HEK293 (cell line): ENCODE results near the gene CDH7.

Experiments used
- CTCF ChIA-PET: fragments of 350-600 bp; formaldehyde crosslinking; extraction: SDS; loops from one replicate; lab custom pipeline; 2021; ENCODE audit warnings: antibody characterized with exemption; lab: Yijun Ruan, JAX
- POLR2A ChIA-PET: fragments of 300-600 bp; formaldehyde crosslinking; extraction: SDS; loops from one replicate; lab custom pipeline; 2020; ENCODE audit warnings: antibody characterized with exemption, inconsistent platforms; lab: Yijun Ruan, JAX
- H3K27ac ChIP-seq: fragments of 200-500 bp; sonication (Bioruptor generic); 2 replicates; pipeline ENCODE4 v1.5.1; 2014; ENCODE audit warnings: low read depth, low read length, control low read depth, inconsistent platforms; ENCODE audit errors: extremely low read depth
- H3K36me3 ChIP-seq, 2 experiments: fragments of 200-500 bp in 1 of 2; sonication (Bioruptor generic) in 1 of 2; 1 replicate in 1 of 2; 2 replicates in 1 of 2; pipeline ENCODE4 v1.5.1; 2014 to 2017; ENCODE audit warnings: inconsistent platforms in 2 of 2, low read length in 2 of 2; ENCODE audit not compliant: control insufficient read depth in 2 of 2, insufficient read depth in 1 of 2
- H3K4me1 ChIP-seq: fragments of 200-500 bp; sonication (Bioruptor generic); 2 replicates; pipeline ENCODE4 v1.5.1; 2014; ENCODE audit warnings: mild to moderate bottlenecking, low read length, inconsistent platforms; ENCODE audit not compliant: control insufficient read depth, insufficient read depth
- H3K4me3 ChIP-seq: 2 replicates; pipeline ENCODE4 v1.5.1; 2011; ENCODE audit warnings: low read depth, mild to moderate bottlenecking, control low read depth, low read length, moderate library complexity
- H3K9me3 ChIP-seq: fragments of 200-500 bp; sonication (Bioruptor generic); 2 replicates; pipeline ENCODE4 v1.5.1; 2014; ENCODE audit warnings: low read depth, low read length, inconsistent platforms; ENCODE audit not compliant: control insufficient read depth, insufficient read depth
- GLIS2 ChIP-seq: fragments of 450-650 bp; formaldehyde crosslinking; IDR thresholded peaks from 2 replicates; pipeline ENCODE4 v1.5.1; 2016; ENCODE audit warnings: missing biosample characterization, missing genetic modification characterization
- HOXD13 ChIP-seq: sonication (generic); formaldehyde crosslinking; IDR thresholded peaks from 2 replicates; pipeline ENCODE4 v1.8.0; 2022; ENCODE audit warnings: missing genetic modification reagents, borderline replicate concordance
- KLF1 ChIP-seq: fragments of 450-650 bp; formaldehyde crosslinking; IDR thresholded peaks from 2 replicates; pipeline ENCODE4 v1.5.1; 2016; ENCODE audit warnings: missing biosample characterization, missing genetic modification characterization
- OVOL3 ChIP-seq: fragments of 450-650 bp; formaldehyde crosslinking; IDR thresholded peaks from 2 replicates; pipeline ENCODE4 v1.5.1; 2016; ENCODE audit warnings: missing biosample characterization, missing genetic modification characterization
- PRDM1 ChIP-seq: fragments of 450-650 bp; formaldehyde crosslinking; IDR thresholded peaks from 2 replicates; pipeline ENCODE4; 2016; ENCODE audit warnings: missing biosample characterization, missing genetic modification characterization
- SALL2 ChIP-seq: fragments of 450-650 bp; formaldehyde crosslinking; IDR thresholded peaks from 2 replicates; pipeline ENCODE4 v1.5.0; 2017; ENCODE audit warnings: missing biosample characterization, mild to moderate bottlenecking, missing genetic modification characterization, borderline replicate concordance
- TCF7L2 ChIP-seq: IDR thresholded peaks from 2 replicates; pipeline ENCODE4 v1.6.1; 2011; ENCODE audit warnings: low read depth, mild to moderate bottlenecking, inconsistent platforms, low read length, moderate library complexity, borderline replicate concordance
- ZBTB48 ChIP-seq: fragments of 450-650 bp; formaldehyde crosslinking; IDR thresholded peaks from 2 replicates; pipeline ENCODE4 v1.5.1; 2016; ENCODE audit warnings: missing biosample characterization, missing genetic modification characterization
- ZNF112 ChIP-seq: fragments of 450-650 bp; formaldehyde crosslinking; IDR thresholded peaks from 2 replicates; pipeline ENCODE4 v1.5.0; 2017; ENCODE audit warnings: missing biosample characterization, missing genetic modification characterization
- ZNF133 ChIP-seq: fragments of 450-650 bp; formaldehyde crosslinking; IDR thresholded peaks from 2 replicates; pipeline ENCODE4 v1.5.1; 2016; ENCODE audit warnings: missing biosample characterization, missing genetic modification characterization
- ZNF184 ChIP-seq: fragments of 450-650 bp; IDR thresholded peaks from 2 replicates; pipeline ENCODE4 v1.5.1; 2018; ENCODE audit warnings: missing biosample characterization, mild to moderate bottlenecking, missing genetic modification characterization
- ZNF302 ChIP-seq: fragments of 450-650 bp; formaldehyde crosslinking; IDR thresholded peaks from 2 replicates; pipeline ENCODE4 v1.5.1; 2016; ENCODE audit warnings: missing biosample characterization, missing genetic modification characterization, low read depth
- ZNF433 ChIP-seq: fragments of 450-650 bp; formaldehyde crosslinking; IDR thresholded peaks from 2 replicates; pipeline ENCODE4 v1.5.1; 2016; ENCODE audit warnings: missing biosample characterization, missing genetic modification characterization, low read depth
- ZNF473 ChIP-seq: fragments of 450-650 bp; formaldehyde crosslinking; IDR thresholded peaks from 2 replicates; pipeline ENCODE4 v1.5.1; 2017; ENCODE audit warnings: missing biosample characterization, missing genetic modification characterization
- ZNF514 ChIP-seq: fragments of 450-650 bp; formaldehyde crosslinking; IDR thresholded peaks from 2 replicates; pipeline ENCODE4 v1.5.1; 2016; ENCODE audit warnings: missing biosample characterization, missing genetic modification characterization
- ZNF521 ChIP-seq: fragments of 450-650 bp; formaldehyde crosslinking; IDR thresholded peaks from 2 replicates; pipeline ENCODE4 v1.5.1; 2017; ENCODE audit warnings: missing biosample characterization, mild to moderate bottlenecking, missing genetic modification characterization
- ZNF544 ChIP-seq: fragments of 450-650 bp; formaldehyde crosslinking; IDR thresholded peaks from 2 replicates; pipeline ENCODE4 v1.5.0; 2017; ENCODE audit warnings: missing biosample characterization, missing genetic modification characterization
- ZNF561 ChIP-seq: fragments of 450-650 bp; IDR thresholded peaks from 2 replicates; pipeline ENCODE4 v1.5.1; 2018; ENCODE audit warnings: missing biosample characterization, missing genetic modification characterization, borderline replicate concordance
- ZNF629 ChIP-seq: fragments of 450-650 bp; formaldehyde crosslinking; IDR thresholded peaks from 2 replicates; pipeline ENCODE4 v1.5.1; 2017; ENCODE audit warnings: missing biosample characterization, missing genetic modification characterization
- ZNF658 ChIP-seq: fragments of 450-650 bp; formaldehyde crosslinking; IDR thresholded peaks from 2 replicates; pipeline ENCODE4; 2016; ENCODE audit warnings: missing biosample characterization, missing genetic modification characterization
- ZSCAN16 ChIP-seq: fragments of 450-650 bp; formaldehyde crosslinking; IDR thresholded peaks from 2 replicates; pipeline ENCODE4 v1.5.1; 2016; ENCODE audit warnings: missing biosample characterization, missing genetic modification characterization
- TF ChIP-seq, protein P1 (sequence below): fragments of 450-650 bp; formaldehyde crosslinking; IDR thresholded peaks from 2 replicates; pipeline ENCODE4 v1.5.1; 2016; ENCODE audit warnings: missing biosample characterization, missing genetic modification characterization
- TF ChIP-seq, protein P2 (sequence below): fragments of 450-650 bp; formaldehyde crosslinking; IDR thresholded peaks from 2 replicates; pipeline ENCODE4 v1.5.1; 2016; ENCODE audit warnings: missing biosample characterization, missing genetic modification characterization
- TF ChIP-seq, protein P3 (sequence below): fragments of 450-650 bp; formaldehyde crosslinking; IDR thresholded peaks from 2 replicates; pipeline ENCODE4 v1.5.1; 2016; ENCODE audit warnings: missing biosample characterization, missing genetic modification characterization, borderline replicate concordance
- TF ChIP-seq, protein P4 (sequence below): sonication (generic); formaldehyde crosslinking; IDR thresholded peaks from 2 replicates; pipeline ENCODE4 v1.8.1; 2022; ENCODE audit warnings: mild to moderate bottlenecking, moderate library complexity, missing genetic modification reagents
- TF ChIP-seq, protein P5 (sequence below): IDR thresholded peaks from 2 replicates; pipeline ENCODE4 v1.6.1; 2011; ENCODE audit warnings: mild to moderate bottlenecking, low read depth, low read length, borderline replicate concordance

CDH7 gene

DNA sequence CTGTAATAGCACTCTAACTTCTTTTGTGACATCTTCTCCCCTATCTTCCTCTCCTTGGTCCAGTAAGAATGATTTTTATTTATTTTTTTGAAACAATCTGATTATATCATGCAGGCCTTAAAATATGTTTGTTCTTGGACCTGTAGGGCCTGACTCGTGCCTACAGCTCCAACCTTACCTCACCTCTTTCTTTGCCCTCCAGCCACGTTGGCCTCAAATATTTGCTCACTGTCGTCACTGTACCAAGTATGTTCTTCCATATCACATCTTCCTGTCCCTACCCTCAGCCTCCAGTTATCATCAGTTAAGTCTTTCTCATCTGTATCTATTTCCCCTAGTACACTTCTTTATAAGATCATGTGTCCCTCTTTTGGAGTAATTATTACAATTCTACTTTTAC lies 125.5 kb downstream of the CDH7 start:
- Histone ChIP-seq H3K4me3 (no peak overlapping the region), H3K9me3 (no peaks in the 10 kb centered on the region), H3K4me1 (no peaks in the 10 kb centered on the region)
- no peak for TF ChIP-seq ZNF302
- no peak for TF ChIP-seq ZNF433 (tag by site-specific recombination)
- TF ChIP-seq, protein P1, sequence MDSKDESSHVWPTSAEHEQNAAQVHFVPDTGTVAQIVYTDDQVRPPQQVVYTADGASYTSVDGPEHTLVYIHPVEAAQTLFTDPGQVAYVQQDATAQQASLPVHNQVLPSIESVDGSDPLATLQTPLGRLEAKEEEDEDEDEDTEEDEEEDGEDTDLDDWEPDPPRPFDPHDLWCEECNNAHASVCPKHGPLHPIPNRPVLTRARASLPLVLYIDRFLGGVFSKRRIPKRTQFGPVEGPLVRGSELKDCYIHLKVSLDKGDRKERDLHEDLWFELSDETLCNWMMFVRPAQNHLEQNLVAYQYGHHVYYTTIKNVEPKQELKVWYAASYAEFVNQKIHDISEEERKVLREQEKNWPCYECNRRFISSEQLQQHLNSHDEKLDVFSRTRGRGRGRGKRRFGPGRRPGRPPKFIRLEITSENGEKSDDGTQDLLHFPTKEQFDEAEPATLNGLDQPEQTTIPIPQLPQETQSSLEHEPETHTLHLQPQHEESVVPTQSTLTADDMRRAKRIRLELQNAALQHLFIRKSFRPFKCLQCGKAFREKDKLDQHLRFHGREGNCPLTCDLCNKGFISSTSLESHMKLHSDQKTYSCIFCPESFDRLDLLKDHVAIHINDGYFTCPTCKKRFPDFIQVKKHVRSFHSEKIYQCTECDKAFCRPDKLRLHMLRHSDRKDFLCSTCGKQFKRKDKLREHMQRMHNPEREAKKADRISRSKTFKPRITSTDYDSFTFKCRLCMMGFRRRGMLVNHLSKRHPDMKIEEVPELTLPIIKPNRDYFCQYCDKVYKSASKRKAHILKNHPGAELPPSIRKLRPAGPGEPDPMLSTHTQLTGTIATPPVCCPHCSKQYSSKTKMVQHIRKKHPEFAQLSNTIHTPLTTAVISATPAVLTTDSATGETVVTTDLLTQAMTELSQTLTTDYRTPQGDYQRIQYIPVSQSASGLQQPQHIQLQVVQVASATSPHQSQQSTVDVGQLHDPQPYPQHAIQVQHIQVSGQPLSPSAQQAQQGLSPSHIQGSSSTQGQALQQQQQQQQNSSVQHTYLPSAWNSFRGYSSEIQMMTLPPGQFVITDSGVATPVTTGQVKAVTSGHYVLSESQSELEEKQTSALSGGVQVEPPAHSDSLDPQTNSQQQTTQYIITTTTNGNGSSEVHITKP (tag by site-specific recombination), result no peak
- TF ChIP-seq ZNF184, result no peak
- TF ChIP-seq, protein P2, sequence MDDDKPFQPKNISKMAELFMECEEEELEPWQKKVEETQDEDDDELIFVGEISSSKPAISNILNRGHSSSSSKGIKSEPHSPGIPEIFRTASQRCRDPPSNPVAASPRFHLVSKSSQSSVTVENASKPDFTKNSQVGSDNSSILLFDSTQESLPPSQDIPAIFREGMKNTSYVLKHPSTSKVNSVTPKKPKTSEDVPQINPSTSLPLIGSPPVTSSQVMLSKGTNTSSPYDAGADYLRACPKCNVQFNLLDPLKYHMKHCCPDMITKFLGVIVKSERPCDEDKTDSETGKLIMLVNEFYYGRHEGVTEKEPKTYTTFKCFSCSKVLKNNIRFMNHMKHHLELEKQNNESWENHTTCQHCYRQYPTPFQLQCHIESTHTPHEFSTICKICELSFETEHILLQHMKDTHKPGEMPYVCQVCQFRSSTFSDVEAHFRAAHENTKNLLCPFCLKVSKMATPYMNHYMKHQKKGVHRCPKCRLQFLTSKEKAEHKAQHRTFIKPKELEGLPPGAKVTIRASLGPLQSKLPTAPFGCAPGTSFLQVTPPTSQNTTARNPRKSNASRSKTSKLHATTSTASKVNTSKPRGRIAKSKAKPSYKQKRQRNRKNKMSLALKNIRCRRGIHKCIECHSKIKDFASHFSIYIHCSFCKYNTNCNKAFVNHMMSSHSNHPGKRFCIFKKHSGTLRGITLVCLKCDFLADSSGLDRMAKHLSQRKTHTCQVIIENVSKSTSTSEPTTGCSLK (tag by site-specific recombination), result no peak
- no peak for TF ChIP-seq HOXD13 (CRISPR knock-in tag)
- TF ChIP-seq, protein P3, sequence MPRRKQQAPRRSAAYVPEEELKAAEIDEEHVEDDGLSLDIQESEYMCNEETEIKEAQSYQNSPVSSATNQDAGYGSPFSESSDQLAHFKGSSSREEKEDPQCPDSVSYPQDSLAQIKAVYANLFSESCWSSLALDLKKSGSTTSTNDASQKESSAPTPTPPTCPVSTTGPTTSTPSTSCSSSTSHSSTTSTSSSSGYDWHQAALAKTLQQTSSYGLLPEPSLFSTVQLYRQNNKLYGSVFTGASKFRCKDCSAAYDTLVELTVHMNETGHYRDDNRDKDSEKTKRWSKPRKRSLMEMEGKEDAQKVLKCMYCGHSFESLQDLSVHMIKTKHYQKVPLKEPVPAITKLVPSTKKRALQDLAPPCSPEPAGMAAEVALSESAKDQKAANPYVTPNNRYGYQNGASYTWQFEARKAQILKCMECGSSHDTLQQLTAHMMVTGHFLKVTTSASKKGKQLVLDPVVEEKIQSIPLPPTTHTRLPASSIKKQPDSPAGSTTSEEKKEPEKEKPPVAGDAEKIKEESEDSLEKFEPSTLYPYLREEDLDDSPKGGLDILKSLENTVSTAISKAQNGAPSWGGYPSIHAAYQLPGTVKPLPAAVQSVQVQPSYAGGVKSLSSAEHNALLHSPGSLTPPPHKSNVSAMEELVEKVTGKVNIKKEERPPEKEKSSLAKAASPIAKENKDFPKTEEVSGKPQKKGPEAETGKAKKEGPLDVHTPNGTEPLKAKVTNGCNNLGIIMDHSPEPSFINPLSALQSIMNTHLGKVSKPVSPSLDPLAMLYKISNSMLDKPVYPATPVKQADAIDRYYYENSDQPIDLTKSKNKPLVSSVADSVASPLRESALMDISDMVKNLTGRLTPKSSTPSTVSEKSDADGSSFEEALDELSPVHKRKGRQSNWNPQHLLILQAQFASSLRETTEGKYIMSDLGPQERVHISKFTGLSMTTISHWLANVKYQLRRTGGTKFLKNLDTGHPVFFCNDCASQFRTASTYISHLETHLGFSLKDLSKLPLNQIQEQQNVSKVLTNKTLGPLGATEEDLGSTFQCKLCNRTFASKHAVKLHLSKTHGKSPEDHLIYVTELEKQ (tag by site-specific recombination), result no peak
- TF ChIP-seq GLIS2 (tag by site-specific recombination), result no peak
- TF ChIP-seq ZNF561 (tag by site-specific recombination), result no peak
- TF ChIP-seq ZNF544, result no peak
- TF ChIP-seq KLF1 (tag by site-specific recombination), result no peak
- TF ChIP-seq ZNF112 (tag by site-specific recombination), result no peak
- no peak for TF ChIP-seq ZNF629 (tag by site-specific recombination)
- no peak for TF ChIP-seq ZNF133
- TF ChIP-seq, protein P4, sequence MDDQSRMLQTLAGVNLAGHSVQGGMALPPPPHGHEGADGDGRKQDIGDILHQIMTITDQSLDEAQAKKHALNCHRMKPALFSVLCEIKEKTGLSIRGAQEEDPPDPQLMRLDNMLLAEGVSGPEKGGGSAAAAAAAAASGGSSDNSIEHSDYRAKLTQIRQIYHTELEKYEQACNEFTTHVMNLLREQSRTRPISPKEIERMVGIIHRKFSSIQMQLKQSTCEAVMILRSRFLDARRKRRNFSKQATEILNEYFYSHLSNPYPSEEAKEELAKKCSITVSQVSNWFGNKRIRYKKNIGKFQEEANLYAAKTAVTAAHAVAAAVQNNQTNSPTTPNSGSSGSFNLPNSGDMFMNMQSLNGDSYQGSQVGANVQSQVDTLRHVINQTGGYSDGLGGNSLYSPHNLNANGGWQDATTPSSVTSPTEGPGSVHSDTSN (CRISPR knock-in tag), result no peak
- TF ChIP-seq ZNF658, result no peak
- TF ChIP-seq, all 188 proteins: peak for 0
- Histone ChIP-seq H3K36me3 (no peaks in the 10 kb centered on the region), H3K27ac (no peak overlapping the region)
- ChIA-PET CTCF (no interaction called here), POLR2A (no interaction called here)

DNA sequence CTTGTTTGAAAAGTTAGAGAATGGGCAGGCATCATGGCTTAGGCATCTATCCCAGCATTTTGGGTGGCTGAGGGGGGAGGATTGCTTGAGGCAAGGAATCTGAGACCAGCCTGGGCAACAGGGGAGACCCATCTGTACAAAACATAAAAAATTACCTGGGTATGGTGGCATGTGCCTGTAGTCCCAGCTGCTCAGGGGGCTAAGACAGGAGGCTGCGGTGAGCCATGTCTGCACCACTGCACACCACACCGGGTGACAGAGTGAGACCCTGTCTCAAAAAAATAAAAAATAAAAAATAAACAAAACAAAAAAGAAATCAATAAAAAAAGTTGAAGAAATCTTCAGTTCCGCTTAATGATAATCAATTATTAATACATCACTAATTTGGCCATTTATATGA lies 146.5 kb downstream of the CDH7 start:
- H3K9me3 ChIP-seq, result no peaks in the 10 kb centered on the region
- ChIA-PET POLR2A (no interaction called here), CTCF (interaction anchor here (1.2 kb wide), 1 partner anchor 14 kb away, joined by 3 read pairs; no protein-coding TSS in a partner anchor)
- peaks cover 7% of the 10 kb centered on the region; the same call in 1 of the 2 replicates for H3K4me1 ChIP-seq
- H3K4me3 ChIP-seq, result no peak overlapping the region
- H3K36me3 ChIP-seq, result no peaks in the 10 kb centered on the region
- no peak overlapping the region for H3K27ac ChIP-seq
- TF ChIP-seq, protein P5, sequence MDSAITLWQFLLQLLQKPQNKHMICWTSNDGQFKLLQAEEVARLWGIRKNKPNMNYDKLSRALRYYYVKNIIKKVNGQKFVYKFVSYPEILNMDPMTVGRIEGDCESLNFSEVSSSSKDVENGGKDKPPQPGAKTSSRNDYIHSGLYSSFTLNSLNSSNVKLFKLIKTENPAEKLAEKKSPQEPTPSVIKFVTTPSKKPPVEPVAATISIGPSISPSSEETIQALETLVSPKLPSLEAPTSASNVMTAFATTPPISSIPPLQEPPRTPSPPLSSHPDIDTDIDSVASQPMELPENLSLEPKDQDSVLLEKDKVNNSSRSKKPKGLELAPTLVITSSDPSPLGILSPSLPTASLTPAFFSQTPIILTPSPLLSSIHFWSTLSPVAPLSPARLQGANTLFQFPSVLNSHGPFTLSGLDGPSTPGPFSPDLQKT, result no peak
- no peak for TF ChIP-seq KLF1 (tag by site-specific recombination)
- no peak for TF ChIP-seq TCF7L2
- no peak for TF ChIP-seq SALL2 (tag by site-specific recombination)
- no peak for TF ChIP-seq ZBTB48
- no peak for TF ChIP-seq ZNF514
- TF ChIP-seq PRDM1 (tag by site-specific recombination), result no peak
- no peak for TF ChIP-seq ZNF473
- no peak for TF ChIP-seq OVOL3 (tag by site-specific recombination)
- no peak for TF ChIP-seq ZSCAN16 (tag by site-specific recombination)
- no peak for TF ChIP-seq ZNF521 (tag by site-specific recombination)
